ENCODE data around the gene BBS9. TPM values are rescaled to one million over a fixed set of nuclear protein-coding genes. Genes with fewer than 3 reads are reported as not detected.

BBS9 gene
- total and polyA plus RNA-seq, 9 of the 15 experiments (the other 6 are each of a cell fraction or from before 2014, with no cell fraction given), result 0.77 to 3.3 (median 2.4) TPM

- TF ChIP-seq, protein P1, sequence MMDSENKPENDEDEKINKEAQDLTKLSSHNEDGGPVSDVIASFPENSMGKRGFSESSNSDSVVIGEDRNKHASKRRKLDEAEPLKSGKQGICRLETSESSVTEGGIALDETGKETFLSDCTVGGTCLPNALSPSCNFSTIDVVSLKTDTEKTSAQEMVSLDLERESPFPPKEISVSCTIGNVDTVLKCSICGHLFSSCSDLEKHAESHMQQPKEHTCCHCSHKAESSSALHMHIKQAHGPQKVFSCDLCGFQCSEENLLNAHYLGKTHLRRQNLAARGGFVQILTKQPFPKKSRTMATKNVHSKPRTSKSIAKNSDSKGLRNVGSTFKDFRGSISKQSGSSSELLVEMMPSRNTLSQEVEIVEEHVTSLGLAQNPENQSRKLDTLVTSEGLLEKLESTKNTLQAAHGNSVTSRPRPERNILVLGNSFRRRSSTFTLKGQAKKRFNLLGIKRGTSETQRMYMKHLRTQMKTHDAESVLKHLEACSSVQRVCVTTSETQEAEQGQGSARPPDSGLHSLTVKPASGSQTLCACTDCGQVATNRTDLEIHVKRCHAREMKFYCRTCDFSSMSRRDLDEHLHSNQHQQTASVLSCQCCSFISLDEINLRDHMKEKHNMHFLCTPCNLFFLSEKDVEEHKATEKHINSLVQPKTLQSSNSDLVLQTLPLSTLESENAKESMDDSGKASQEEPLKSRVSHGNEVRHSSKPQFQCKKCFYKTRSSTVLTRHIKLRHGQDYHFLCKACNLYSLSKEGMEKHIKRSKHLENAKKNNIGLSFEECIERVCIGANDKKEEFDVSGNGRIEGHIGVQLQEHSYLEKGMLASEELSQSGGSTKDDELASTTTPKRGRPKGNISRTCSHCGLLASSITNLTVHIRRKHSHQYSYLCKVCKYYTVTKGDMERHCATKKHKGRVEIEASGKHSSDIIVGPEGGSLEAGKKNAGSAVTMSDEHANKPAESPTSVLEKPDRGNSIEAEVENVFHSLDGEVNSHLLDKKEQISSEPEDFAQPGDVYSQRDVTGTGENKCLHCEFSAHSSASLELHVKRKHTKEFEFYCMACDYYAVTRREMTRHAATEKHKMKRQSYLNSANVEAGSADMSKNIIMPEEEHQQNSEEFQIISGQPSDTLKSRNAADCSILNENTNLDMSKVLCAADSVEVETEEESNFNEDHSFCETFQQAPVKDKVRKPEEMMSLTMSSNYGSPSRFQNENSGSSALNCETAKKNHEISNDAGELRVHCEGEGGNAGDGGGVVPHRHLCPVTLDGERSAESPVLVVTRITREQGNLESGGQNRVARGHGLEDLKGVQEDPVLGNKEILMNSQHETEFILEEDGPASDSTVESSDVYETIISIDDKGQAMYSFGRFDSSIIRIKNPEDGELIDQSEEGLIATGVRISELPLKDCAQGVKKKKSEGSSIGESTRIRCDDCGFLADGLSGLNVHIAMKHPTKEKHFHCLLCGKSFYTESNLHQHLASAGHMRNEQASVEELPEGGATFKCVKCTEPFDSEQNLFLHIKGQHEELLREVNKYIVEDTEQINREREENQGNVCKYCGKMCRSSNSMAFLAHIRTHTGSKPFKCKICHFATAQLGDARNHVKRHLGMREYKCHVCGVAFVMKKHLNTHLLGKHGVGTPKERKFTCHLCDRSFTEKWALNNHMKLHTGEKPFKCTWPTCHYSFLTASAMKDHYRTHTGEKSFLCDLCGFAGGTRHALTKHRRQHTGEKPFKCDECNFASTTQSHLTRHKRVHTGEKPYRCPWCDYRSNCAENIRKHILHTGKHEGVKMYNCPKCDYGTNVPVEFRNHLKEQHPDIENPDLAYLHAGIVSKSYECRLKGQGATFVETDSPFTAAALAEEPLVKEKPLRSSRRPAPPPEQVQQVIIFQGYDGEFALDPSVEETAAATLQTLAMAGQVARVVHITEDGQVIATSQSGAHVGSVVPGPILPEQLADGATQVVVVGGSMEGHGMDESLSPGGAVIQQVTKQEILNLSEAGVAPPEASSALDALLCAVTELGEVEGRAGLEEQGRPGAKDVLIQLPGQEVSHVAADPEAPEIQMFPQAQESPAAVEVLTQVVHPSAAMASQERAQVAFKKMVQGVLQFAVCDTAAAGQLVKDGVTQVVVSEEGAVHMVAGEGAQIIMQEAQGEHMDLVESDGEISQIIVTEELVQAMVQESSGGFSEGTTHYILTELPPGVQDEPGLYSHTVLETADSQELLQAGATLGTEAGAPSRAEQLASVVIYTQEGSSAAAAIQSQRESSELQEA (IDR thresholded peaks at IDR 0.05; ENCODE audit: low read depth), result no peak
- TF ChIP-seq, protein P2, sequence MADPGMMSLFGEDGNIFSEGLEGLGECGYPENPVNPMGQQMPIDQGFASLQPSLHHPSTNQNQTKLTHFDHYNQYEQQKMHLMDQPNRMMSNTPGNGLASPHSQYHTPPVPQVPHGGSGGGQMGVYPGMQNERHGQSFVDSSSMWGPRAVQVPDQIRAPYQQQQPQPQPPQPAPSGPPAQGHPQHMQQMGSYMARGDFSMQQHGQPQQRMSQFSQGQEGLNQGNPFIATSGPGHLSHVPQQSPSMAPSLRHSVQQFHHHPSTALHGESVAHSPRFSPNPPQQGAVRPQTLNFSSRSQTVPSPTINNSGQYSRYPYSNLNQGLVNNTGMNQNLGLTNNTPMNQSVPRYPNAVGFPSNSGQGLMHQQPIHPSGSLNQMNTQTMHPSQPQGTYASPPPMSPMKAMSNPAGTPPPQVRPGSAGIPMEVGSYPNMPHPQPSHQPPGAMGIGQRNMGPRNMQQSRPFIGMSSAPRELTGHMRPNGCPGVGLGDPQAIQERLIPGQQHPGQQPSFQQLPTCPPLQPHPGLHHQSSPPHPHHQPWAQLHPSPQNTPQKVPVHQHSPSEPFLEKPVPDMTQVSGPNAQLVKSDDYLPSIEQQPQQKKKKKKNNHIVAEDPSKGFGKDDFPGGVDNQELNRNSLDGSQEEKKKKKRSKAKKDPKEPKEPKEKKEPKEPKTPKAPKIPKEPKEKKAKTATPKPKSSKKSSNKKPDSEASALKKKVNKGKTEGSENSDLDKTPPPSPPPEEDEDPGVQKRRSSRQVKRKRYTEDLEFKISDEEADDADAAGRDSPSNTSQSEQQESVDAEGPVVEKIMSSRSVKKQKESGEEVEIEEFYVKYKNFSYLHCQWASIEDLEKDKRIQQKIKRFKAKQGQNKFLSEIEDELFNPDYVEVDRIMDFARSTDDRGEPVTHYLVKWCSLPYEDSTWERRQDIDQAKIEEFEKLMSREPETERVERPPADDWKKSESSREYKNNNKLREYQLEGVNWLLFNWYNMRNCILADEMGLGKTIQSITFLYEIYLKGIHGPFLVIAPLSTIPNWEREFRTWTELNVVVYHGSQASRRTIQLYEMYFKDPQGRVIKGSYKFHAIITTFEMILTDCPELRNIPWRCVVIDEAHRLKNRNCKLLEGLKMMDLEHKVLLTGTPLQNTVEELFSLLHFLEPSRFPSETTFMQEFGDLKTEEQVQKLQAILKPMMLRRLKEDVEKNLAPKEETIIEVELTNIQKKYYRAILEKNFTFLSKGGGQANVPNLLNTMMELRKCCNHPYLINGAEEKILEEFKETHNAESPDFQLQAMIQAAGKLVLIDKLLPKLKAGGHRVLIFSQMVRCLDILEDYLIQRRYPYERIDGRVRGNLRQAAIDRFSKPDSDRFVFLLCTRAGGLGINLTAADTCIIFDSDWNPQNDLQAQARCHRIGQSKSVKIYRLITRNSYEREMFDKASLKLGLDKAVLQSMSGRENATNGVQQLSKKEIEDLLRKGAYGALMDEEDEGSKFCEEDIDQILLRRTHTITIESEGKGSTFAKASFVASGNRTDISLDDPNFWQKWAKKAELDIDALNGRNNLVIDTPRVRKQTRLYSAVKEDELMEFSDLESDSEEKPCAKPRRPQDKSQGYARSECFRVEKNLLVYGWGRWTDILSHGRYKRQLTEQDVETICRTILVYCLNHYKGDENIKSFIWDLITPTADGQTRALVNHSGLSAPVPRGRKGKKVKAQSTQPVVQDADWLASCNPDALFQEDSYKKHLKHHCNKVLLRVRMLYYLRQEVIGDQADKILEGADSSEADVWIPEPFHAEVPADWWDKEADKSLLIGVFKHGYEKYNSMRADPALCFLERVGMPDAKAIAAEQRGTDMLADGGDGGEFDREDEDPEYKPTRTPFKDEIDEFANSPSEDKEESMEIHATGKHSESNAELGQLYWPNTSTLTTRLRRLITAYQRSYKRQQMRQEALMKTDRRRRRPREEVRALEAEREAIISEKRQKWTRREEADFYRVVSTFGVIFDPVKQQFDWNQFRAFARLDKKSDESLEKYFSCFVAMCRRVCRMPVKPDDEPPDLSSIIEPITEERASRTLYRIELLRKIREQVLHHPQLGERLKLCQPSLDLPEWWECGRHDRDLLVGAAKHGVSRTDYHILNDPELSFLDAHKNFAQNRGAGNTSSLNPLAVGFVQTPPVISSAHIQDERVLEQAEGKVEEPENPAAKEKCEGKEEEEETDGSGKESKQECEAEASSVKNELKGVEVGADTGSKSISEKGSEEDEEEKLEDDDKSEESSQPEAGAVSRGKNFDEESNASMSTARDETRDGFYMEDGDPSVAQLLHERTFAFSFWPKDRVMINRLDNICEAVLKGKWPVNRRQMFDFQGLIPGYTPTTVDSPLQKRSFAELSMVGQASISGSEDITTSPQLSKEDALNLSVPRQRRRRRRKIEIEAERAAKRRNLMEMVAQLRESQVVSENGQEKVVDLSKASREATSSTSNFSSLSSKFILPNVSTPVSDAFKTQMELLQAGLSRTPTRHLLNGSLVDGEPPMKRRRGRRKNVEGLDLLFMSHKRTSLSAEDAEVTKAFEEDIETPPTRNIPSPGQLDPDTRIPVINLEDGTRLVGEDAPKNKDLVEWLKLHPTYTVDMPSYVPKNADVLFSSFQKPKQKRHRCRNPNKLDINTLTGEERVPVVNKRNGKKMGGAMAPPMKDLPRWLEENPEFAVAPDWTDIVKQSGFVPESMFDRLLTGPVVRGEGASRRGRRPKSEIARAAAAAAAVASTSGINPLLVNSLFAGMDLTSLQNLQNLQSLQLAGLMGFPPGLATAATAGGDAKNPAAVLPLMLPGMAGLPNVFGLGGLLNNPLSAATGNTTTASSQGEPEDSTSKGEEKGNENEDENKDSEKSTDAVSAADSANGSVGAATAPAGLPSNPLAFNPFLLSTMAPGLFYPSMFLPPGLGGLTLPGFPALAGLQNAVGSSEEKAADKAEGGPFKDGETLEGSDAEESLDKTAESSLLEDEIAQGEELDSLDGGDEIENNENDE (IDR thresholded peaks at IDR 0.05; ENCODE audit: low read depth, low read length), result no peak
- TF ChIP-seq FUS (optimal IDR thresholded peaks at IDR 0.05; ENCODE audit: low read depth, low read length), result no peak
- no peak for TF ChIP-seq NCOA1 (IDR thresholded peaks at IDR 0.05; ENCODE audit: low read depth)
These were observed 460.5 kb downstream of the BBS9 start (continued) for GRCh38 chr7:33589911-33590310.

Data from K562 (cell line).